A673 (cell line): Measurements from ENCODE around the gene RFESD. TPM values are rescaled to one million over a fixed set of nuclear protein-coding genes. Genes with fewer than 3 reads are reported as not detected.

Experiments used
- BruUV-seq: library from RNA; stranded (reverse); fragments of 400-500 nt; replicated peaks from 2 replicates; lab custom pipeline; 2021; lab: Mats Ljungman, UMichigan
- CTCF ChIA-PET: fragments of 300-600 bp; sonication (Branson Sonifier 250); formaldehyde crosslinking; loops from one replicate; lab custom pipeline; 2022; ENCODE audit warnings: antibody characterized with exemption; lab: Charles Lee
- POLR2A ChIA-PET: fragments of 300-600 bp; sonication (Branson Sonifier 250); formaldehyde crosslinking; loops from one replicate; lab custom pipeline; 2022; ENCODE audit warnings: antibody characterized with exemption; ENCODE audit not compliant: low non-redundant PET; lab: Charles Lee
- DNase-seq: peaks from one replicate; pipeline ENCODE4 v3.0.0-alpha.2; 2015; ENCODE audit warnings: low spot score
- H3K27ac ChIP-seq: fragments of 200-600 bp; sonication (generic); 2 replicates; pipeline ENCODE4 v1.5.1; 2016; ENCODE audit warnings: mixed run types, low read depth, mild to moderate bottlenecking, mixed read lengths, antibody characterized with exemption, low read length; ENCODE audit not compliant: poor library complexity, severe bottlenecking
- H3K27me3 ChIP-seq: fragments of 200-600 bp; sonication (generic); replicated peaks from 2 replicates; pipeline ENCODE4 v1.6.1; 2017; ENCODE audit warnings: mixed run types, low read depth, mild to moderate bottlenecking, mixed read lengths, antibody characterized with exemption, low read length; ENCODE audit not compliant: insufficient read depth, poor library complexity
- H3K36me3 ChIP-seq: fragments of 200-600 bp; sonication (generic); 2 replicates; pipeline ENCODE4 v1.6.1; 2016; ENCODE audit warnings: mixed run types, mild to moderate bottlenecking, mixed read lengths, antibody characterized with exemption, low read length; ENCODE audit not compliant: insufficient read depth, poor library complexity, severe bottlenecking
- H3K4me1 ChIP-seq: fragments of 200-600 bp; sonication (generic); 2 replicates; pipeline ENCODE4 v1.6.1; 2017; ENCODE audit warnings: mixed run types, mild to moderate bottlenecking, mixed read lengths, antibody characterized with exemption, low read length; ENCODE audit not compliant: insufficient read depth, poor library complexity, severe bottlenecking
- H3K4me3 ChIP-seq: fragments of 200-600 bp; sonication (generic); 2 replicates; pipeline ENCODE4 v1.5.1; 2016; ENCODE audit warnings: low read depth, mixed run types, mild to moderate bottlenecking, mixed read lengths, low read length; ENCODE audit not compliant: poor library complexity, severe bottlenecking
- H3K9me3 ChIP-seq: fragments of 200-600 bp; sonication (generic); 2 replicates; pipeline ENCODE4 v1.6.1; 2016; ENCODE audit warnings: mixed run types, low read depth, mild to moderate bottlenecking, mixed read lengths, antibody characterized with exemption, low read length; ENCODE audit not compliant: poor library complexity, severe bottlenecking
- CTCF ChIP-seq: fragments of 300-800, 200-600 bp; sonication (generic); conservative IDR thresholded peaks from 2 replicates; pipeline ENCODE4 v1.5.1; 2017; ENCODE audit warnings: low read depth, mild to moderate bottlenecking, antibody characterized with exemption, low read length, moderate library complexity, mixed read lengths
- EZH2 ChIP-seq: fragments of 200-600 bp; sonication (generic); IDR thresholded peaks from 2 replicates; pipeline ENCODE4 v1.6.1; 2017; ENCODE audit warnings: borderline replicate concordance, low read depth, mild to moderate bottlenecking, mixed read lengths, antibody characterized with exemption, low read length; ENCODE audit not compliant: poor library complexity, severe bottlenecking
- intact Hi-C: fragments of 100-400 bp; cut with micrococcal nuclease; formaldehyde crosslinking; loops from one replicate; pipeline ENCODE4 v1.10.0; 2022; ENCODE audit not compliant: unreplicated experiment
- total RNA-seq: library from RNA; stranded (reverse); gene quantifications from 2 replicates; pipeline ENCODE4 v1.2.3, GENCODE V29; 2021

RFESD gene
- total RNA-seq, 1 experiment from 2014 or later = 2.4 TPM

DNA sequence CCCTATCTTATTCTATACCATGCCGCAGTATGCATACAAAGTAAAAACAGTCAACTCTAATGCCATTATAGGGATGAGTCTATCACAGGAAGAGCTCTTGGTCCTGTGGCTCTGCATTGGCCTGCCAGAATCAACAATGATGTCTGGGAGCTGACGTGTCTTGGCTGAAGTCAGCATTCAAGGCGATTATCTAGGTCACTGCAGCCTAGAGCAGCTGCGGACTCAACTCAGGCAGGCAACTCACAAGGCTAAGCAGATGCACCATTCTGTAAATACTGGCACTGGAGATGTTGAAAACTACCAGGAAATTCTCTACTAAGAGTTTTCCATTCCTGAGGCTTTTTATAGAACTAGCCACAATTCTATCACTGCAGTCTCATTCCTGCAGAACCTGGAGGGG, 23.0 kb downstream of the RFESD start:
- TF ChIP-seq EZH2 (no peak), CTCF (no peak)

GRCh38 chr5:95669985-95670384, 23.4 kb downstream of the RFESD start:
- DNase-seq = no peak
- ChIA-PET CTCF (no interaction called here), POLR2A (no interaction called here)
- Histone ChIP-seq H3K27me3 (no peaks in the 10 kb centered on the region), H3K4me1 (no peaks in the 10 kb centered on the region), H3K27ac (no peak overlapping the region), H3K36me3 (no peaks in the 10 kb centered on the region), H3K9me3 (no peaks in the 10 kb centered on the region), H3K4me3 (no peak overlapping the region)
- BruUV-seq = no TSS peak
- intact Hi-C loops = no loop called here
- TF ChIP-seq EZH2 (no peak), CTCF (no peak)

More for the DNA sequence above, 23.0 kb downstream of the RFESD start:
- Histone ChIP-seq H3K4me3 (no peak overlapping the region), H3K27ac (no peak overlapping the region), H3K36me3 (no peaks in the 10 kb centered on the region), H3K4me1 (no peaks in the 10 kb centered on the region), H3K9me3 (no peaks in the 10 kb centered on the region), H3K27me3 (no peaks in the 10 kb centered on the region)
- intact Hi-C loops = no loop called here
- ChIA-PET POLR2A (no interaction called here), CTCF (no interaction called here)
- DNase-seq = no peak
- BruUV-seq = no TSS peak

DNA sequence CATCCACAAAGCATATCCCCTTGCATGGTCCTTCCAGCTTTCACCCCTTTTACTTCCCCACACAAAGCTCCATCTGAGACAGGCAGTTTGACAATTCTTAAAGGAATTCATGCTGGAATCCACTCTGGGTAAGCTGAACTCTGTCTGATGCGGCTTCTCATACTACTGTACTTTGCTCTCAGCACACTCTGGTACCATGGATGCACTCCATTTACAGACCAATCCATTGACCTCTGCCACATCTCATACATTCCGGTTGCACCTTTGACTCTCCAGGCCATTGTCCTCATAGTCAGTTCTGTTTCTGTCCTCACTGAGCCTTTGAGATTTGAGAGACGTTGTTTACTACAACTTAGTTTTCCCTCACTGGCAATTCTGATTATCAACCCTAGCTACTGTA, 24.0 kb downstream of the RFESD start:
- no peaks in the 10 kb centered on the region for H3K27me3 ChIP-seq
- H3K9me3 ChIP-seq = no peaks in the 10 kb centered on the region
- no peak for DNase-seq
- TF ChIP-seq EZH2 = no peak
- TF ChIP-seq CTCF = no peak
- no peaks in the 10 kb centered on the region for H3K4me1 ChIP-seq
- no TSS peak for BruUV-seq
- POLR2A ChIA-PET = no interaction called here
- CTCF ChIA-PET = no interaction called here
- H3K27ac ChIP-seq = no peak overlapping the region
- no peaks in the 10 kb centered on the region for H3K36me3 ChIP-seq
- intact Hi-C loops = no loop called here
- H3K4me3 ChIP-seq = no peak overlapping the region
